Neuronal stem cell (in vitro differentiated cells): ENCODE data around the gene NPR3.

ENCODE experiments used
- DNase-seq: peaks from one replicate; pipeline ENCODE4 v3.0.0-alpha.2; 2013; ENCODE audit warnings: low spot score
- H2AFZ ChIP-seq: one replicate; pipeline ENCODE4 v1.6.1; 2013; ENCODE audit warnings: mild to moderate bottlenecking, low read length, inconsistent platforms
- H2AK5ac ChIP-seq: 2 replicates; pipeline ENCODE4 v1.6.1; 2013; ENCODE audit warnings: low read depth, mild to moderate bottlenecking, inconsistent platforms, low read length, moderate library complexity, mixed read lengths
- H2BK120ac ChIP-seq: 2 replicates; pipeline ENCODE4 v1.6.1; 2013; ENCODE audit warnings: low read depth, mild to moderate bottlenecking, inconsistent platforms, low read length, moderate library complexity, mixed read lengths
- H2BK12ac ChIP-seq: one replicate; pipeline ENCODE4 v1.6.1; 2013; ENCODE audit warnings: low read length, inconsistent platforms
- H2BK15ac ChIP-seq: 2 replicates; pipeline ENCODE4 v1.6.1; 2013; ENCODE audit warnings: mild to moderate bottlenecking, low read length, inconsistent platforms, mixed read lengths
- H2BK5ac ChIP-seq: one replicate; pipeline ENCODE4 v1.6.1; 2013; ENCODE audit warnings: inconsistent platforms, mild to moderate bottlenecking, low read length, moderate library complexity
- H3K14ac ChIP-seq: one replicate; pipeline ENCODE4 v1.6.1; 2013; ENCODE audit warnings: low read length, inconsistent platforms
- H3K18ac ChIP-seq: 2 replicates; pipeline ENCODE4 v1.6.1; 2013; ENCODE audit warnings: low read length, inconsistent platforms
- H3K23ac ChIP-seq: 2 replicates; pipeline ENCODE4 v1.6.1; 2013; ENCODE audit warnings: low read depth, mild to moderate bottlenecking, mixed read lengths, low read length, inconsistent platforms; ENCODE audit not compliant: poor library complexity
- H3K27ac ChIP-seq: replicated peaks from 3 replicates; pipeline ENCODE4 v1.5.1; 2013; ENCODE audit warnings: low read length, inconsistent platforms
- H3K27me3 ChIP-seq, 3 experiments: 2 replicates each; pipeline ENCODE4 v1.6.1; 2013; ENCODE audit warnings: low read length in 3 of 3, mild to moderate bottlenecking in 2 of 3, inconsistent platforms in 1 of 3, low read depth in 1 of 3, mixed read lengths in 1 of 3, moderate library complexity in 1 of 3; ENCODE audit not compliant: control insufficient read depth in 3 of 3, insufficient read depth in 3 of 3
- H3K36me3 ChIP-seq, 2 donors: replicated peaks in 1 of 2; 2 replicates each; pipeline ENCODE4 v1.6.1; 2013; ENCODE audit warnings: low read length in 2 of 2; ENCODE audit not compliant: control insufficient read depth in 2 of 2, insufficient read depth in 2 of 2
- H3K4ac ChIP-seq: 2 replicates; pipeline ENCODE4 v1.6.1; 2013; ENCODE audit warnings: inconsistent platforms, mild to moderate bottlenecking, low read length, moderate library complexity
- H3K4me1 ChIP-seq, 2 donors: 1 replicate in 1 of 2; 2 replicates in 1 of 2; pipeline ENCODE4 v1.6.1; 2013; ENCODE audit warnings: low read length in 2 of 2, low read depth in 1 of 2; ENCODE audit not compliant: control insufficient read depth in 2 of 2, insufficient read depth in 1 of 2
- H3K4me2 ChIP-seq: one replicate; pipeline ENCODE4 v1.6.1; 2013; ENCODE audit warnings: mild to moderate bottlenecking, low read length, inconsistent platforms; ENCODE audit not compliant: insufficient read depth, poor library complexity, severe bottlenecking
- H3K4me3 ChIP-seq, 2 donors: 2 replicates each; pipeline ENCODE4 v1.5.1; 2013; ENCODE audit warnings: low read length in 2 of 2, mild to moderate bottlenecking in 2 of 2, inconsistent platforms in 1 of 2, moderate library complexity in 1 of 2
- H3K79me1 ChIP-seq: one replicate; pipeline ENCODE4 v1.6.1; 2013; ENCODE audit warnings: low read depth, mild to moderate bottlenecking, inconsistent platforms, low read length, moderate library complexity
- H3K9ac ChIP-seq: one replicate; pipeline ENCODE4 v1.6.1; 2013; ENCODE audit warnings: mild to moderate bottlenecking, low read depth, low read length, inconsistent platforms; ENCODE audit not compliant: poor library complexity
- H3K9me3 ChIP-seq, 2 donors: replicated peaks in 1 of 2; 2 replicates each; pipeline versions ENCODE3 to v1.6.1; 2013; ENCODE audit warnings: low read length in 2 of 2, mild to moderate bottlenecking in 2 of 2, inconsistent platforms in 1 of 2, low read depth in 1 of 2, mixed read lengths in 1 of 2, moderate library complexity in 1 of 2; ENCODE audit not compliant: control insufficient read depth in 2 of 2, insufficient read depth in 1 of 2
- H4K8ac ChIP-seq: one replicate; pipeline ENCODE4 v1.6.1; 2013; ENCODE audit warnings: low read depth, mild to moderate bottlenecking, inconsistent platforms, low read length, moderate library complexity
- H4K91ac ChIP-seq: one replicate; pipeline ENCODE4 v1.6.1; 2013; ENCODE audit warnings: low read length, low read depth, mild to moderate bottlenecking, inconsistent platforms; ENCODE audit not compliant: poor library complexity
- WGBS, 2 donors: extraction: QIAGEN DNeasy Blood & Tissue Kit; methylation state at CpG; one replicate each; pipeline ENCODE4 v1.1.7; 2013; ENCODE audit warnings: missing lambda C conversion rate in 2 of 2, mixed read lengths in 1 of 2; ENCODE audit not compliant: insufficient read length in 2 of 2, insufficient replicate concordance in 1 of 2; ENCODE audit errors: extremely low coverage in 2 of 2; 5-methylcytosine and 5-hydroxymethylcytosine counted together

NPR3 gene

GRCh38 chr5:32687499-32687831 lies 23.7 kb upstream of the NPR3 start:
- H3K79me1 ChIP-seq = no peaks in the 10 kb centered on the region
- no peaks in the 10 kb centered on the region for H3K36me3 ChIP-seq

GRCh38 chr5:32690153-32690552 lies 21.0 kb upstream of the NPR3 start:
- no peak for DNase-seq

More at GRCh38 chr5:32687499-32687831, 23.7 kb upstream of the NPR3 start:
- no peak overlapping the region for H3K9ac ChIP-seq
- H3K23ac ChIP-seq = no peak overlapping the region
- no peak overlapping the region for H3K4me3 ChIP-seq
- no peaks in the 10 kb centered on the region for H3K4me1 ChIP-seq
- H3K27me3 ChIP-seq = peaks cover 0 to 3% (median 0%) of the 10 kb centered on the region in 3 experiments
- DNase-seq = no peak
- no peak overlapping the region for H3K27ac ChIP-seq
- no peak overlapping the region for H3K4me2 ChIP-seq
- H4K91ac ChIP-seq = no peak overlapping the region
- H2BK12ac ChIP-seq = no peak overlapping the region
- no peak overlapping the region for H3K4ac ChIP-seq
- H2BK15ac ChIP-seq = no peak overlapping the region
- H3K9me3 ChIP-seq = peaks cover 0 to 7% of the 10 kb centered on the region in 2 donors
- no peak overlapping the region for H3K14ac ChIP-seq
- H3K18ac ChIP-seq = no peak overlapping the region
- H2BK120ac ChIP-seq = no peak overlapping the region
- no peak overlapping the region for H2AFZ ChIP-seq
- H2BK5ac ChIP-seq = no peak overlapping the region
- no peak overlapping the region for H4K8ac ChIP-seq
- no peak overlapping the region for H2AK5ac ChIP-seq

GRCh38 chr5:32690666-32691065 lies 20.5 kb upstream of the NPR3 start:
- H3K27ac ChIP-seq = no peak overlapping the region
- no peak overlapping the region for H2BK15ac ChIP-seq
- no peak overlapping the region for H2BK120ac ChIP-seq
- H3K4me1 ChIP-seq = no peaks in the 10 kb centered on the region
- no peak for DNase-seq
- no peak overlapping the region for H2AFZ ChIP-seq
- no peak overlapping the region for H4K8ac ChIP-seq
- H2AK5ac ChIP-seq = no peak overlapping the region
- H3K4me3 ChIP-seq = no peak overlapping the region
- no peaks in the 10 kb centered on the region for H3K79me1 ChIP-seq
- H3K36me3 ChIP-seq = no peaks in the 10 kb centered on the region
- peaks cover 0 to 3% (median 0%) of the 10 kb centered on the region in 3 experiments for H3K27me3 ChIP-seq
- no peak overlapping the region for H3K4ac ChIP-seq
- H3K9me3 ChIP-seq = peaks cover 0 to 1% of the 10 kb centered on the region in 2 donors
- H4K91ac ChIP-seq = no peak overlapping the region
- no peak overlapping the region for H3K9ac ChIP-seq
- no peak overlapping the region for H3K4me2 ChIP-seq
- H3K18ac ChIP-seq = no peak overlapping the region
- H2BK12ac ChIP-seq = no peak overlapping the region
- no peak overlapping the region for H2BK5ac ChIP-seq
- no CpG with 5 or more reads among the region's 3 CpGs for WGBS, 2 donors
- no peak overlapping the region for H3K23ac ChIP-seq
- H3K14ac ChIP-seq = no peak overlapping the region

More at GRCh38 chr5:32690153-32690552, 21.0 kb upstream of the NPR3 start:
- H3K27ac ChIP-seq = no peak overlapping the region
- no peak overlapping the region for H3K14ac ChIP-seq
- H3K4me2 ChIP-seq = no peak overlapping the region
- H3K23ac ChIP-seq = no peak overlapping the region
- H2BK15ac ChIP-seq = no peak overlapping the region
- WGBS, 2 donors = no CpG with 5 or more reads among the region's 2 CpGs
- no peak overlapping the region for H4K91ac ChIP-seq
- no peaks in the 10 kb centered on the region for H3K4me1 ChIP-seq
- H3K9ac ChIP-seq = no peak overlapping the region
- peaks cover 0 to 3% (median 0%) of the 10 kb centered on the region in 3 experiments for H3K27me3 ChIP-seq
- H3K4me3 ChIP-seq = no peak overlapping the region
- no peak overlapping the region for H3K4ac ChIP-seq
- H3K79me1 ChIP-seq = no peaks in the 10 kb centered on the region
- no peak overlapping the region for H3K18ac ChIP-seq
- H2BK5ac ChIP-seq = no peak overlapping the region
- H3K36me3 ChIP-seq = no peaks in the 10 kb centered on the region
- H4K8ac ChIP-seq = no peak overlapping the region
- H2AFZ ChIP-seq = no peak overlapping the region
- H3K9me3 ChIP-seq = peaks cover 0 to 1% of the 10 kb centered on the region in 2 donors
- H2BK120ac ChIP-seq = no peak overlapping the region
- H2BK12ac ChIP-seq = no peak overlapping the region
- no peak overlapping the region for H2AK5ac ChIP-seq

GRCh38 chr5:32692036-32692746 lies 18.9 kb upstream of the NPR3 start:
- no CpG with 5 or more reads among the region's 3 CpGs for WGBS, 2 donors
- no peaks in the 10 kb centered on the region for H3K36me3 ChIP-seq

More at GRCh38 chr5:32692036-32692746, 18.9 kb upstream of the NPR3 start:
- Histone ChIP-seq H4K91ac (no peak overlapping the region), H3K18ac (no peak overlapping the region), H3K27me3 (peaks cover 0 to 3% (median 0%) of the 10 kb centered on the region in 3 experiments), H3K4me3 (no peak overlapping the region), H3K27ac (no peak overlapping the region), H2BK120ac (no peak overlapping the region), H3K4me1 (no peaks in the 10 kb centered on the region), H3K23ac (no peak overlapping the region), H4K8ac (no peak overlapping the region), H2BK5ac (no peak overlapping the region), H3K4ac (no peak overlapping the region), H2BK12ac (no peak overlapping the region), H3K14ac (no peak overlapping the region), H3K79me1 (no peaks in the 10 kb centered on the region), H3K4me2 (no peak overlapping the region), H2AK5ac (no peak overlapping the region), H2BK15ac (no peak overlapping the region), H2AFZ (no peak overlapping the region), H3K9ac (no peak overlapping the region), H3K9me3 (no peaks in the 10 kb centered on the region)
- DNase-seq = no peak
